ENCODE measurements around the gene PRODH2. TPM values are rescaled to one million over a fixed set of nuclear protein-coding genes. Genes with fewer than 3 reads are reported as not detected.

The PRODH2 gene
- total RNA-seq, 1 experiment from 2014 or later, result not detected

DNA sequence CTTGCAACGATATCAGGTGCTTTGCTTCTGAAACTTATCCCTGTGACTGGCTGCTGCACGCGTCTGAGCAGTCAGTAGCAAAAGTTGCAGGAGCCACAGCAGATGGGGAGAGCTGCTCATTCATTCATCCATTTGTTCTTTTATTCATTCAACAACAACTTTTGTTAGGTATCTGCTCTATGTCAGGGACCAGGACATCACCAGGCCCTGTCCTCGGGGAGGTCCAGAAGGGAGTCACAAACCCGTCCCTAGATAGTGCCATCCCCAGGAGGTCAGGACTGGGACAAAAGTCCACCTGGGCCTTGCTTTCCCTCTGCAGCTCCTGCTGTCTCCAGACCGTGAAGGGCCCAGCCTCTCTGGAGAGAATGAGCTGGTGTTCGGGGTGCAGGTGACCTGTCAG, 34.7 kb downstream of the PRODH2 start:
- H3K4me2 ChIP-seq, result no peak overlapping the region
- H3F3A ChIP-seq (ENCODE audit: insufficient read depth, low read depth), result 0 out of 2 replicates have a peak, but pooled peaks cover 7% of the 10 kb centered on the region
- no peak overlapping the region for H3K4me3 ChIP-seq
- no peak overlapping the region for H3K27ac ChIP-seq
- no peaks in the 10 kb centered on the region for H4K20me1 ChIP-seq (ENCODE audit: insufficient read depth)
- H3K36me3 ChIP-seq (ENCODE audit: low read depth), result no peaks in the 10 kb centered on the region
- no peaks in the 10 kb centered on the region for H3K27me3 ChIP-seq (ENCODE audit: insufficient read depth, low read depth)
- no peaks in the 10 kb centered on the region for H3K9me3 ChIP-seq (ENCODE audit: insufficient read depth, low read depth)
- intact Hi-C loops (cut with micrococcal nuclease; ENCODE audit: unreplicated experiment), result no loop called here
- BruUV-seq (replicated peaks), result no TSS peak
- no peak for DNase-seq
- H3K4me1 ChIP-seq (replicated peaks; ENCODE audit: insufficient read depth), result no peaks in the 10 kb centered on the region
- POLR2A ChIA-PET (ENCODE audit: unreplicated experiment), result interaction anchor here (0.6 kb wide), 1 partner anchor 76 kb away, joined by 3 read pairs; no protein-coding TSS in a partner anchor
- H3K79me2 ChIP-seq (ENCODE audit: low read depth), result no peaks in the 10 kb centered on the region
- CTCF ChIA-PET, result no interaction called here
- TF ChIP-seq CTCF (conservative IDR thresholded peaks at IDR 0.05), result no peak
- TF ChIP-seq EZH2 (IDR thresholded peaks at IDR 0.05; ENCODE audit: low read depth), result no peak
- no peaks in the 10 kb centered on the region for H3K9me2 ChIP-seq (ENCODE audit: insufficient read depth)
- no peak overlapping the region for H2AFZ ChIP-seq

DNA sequence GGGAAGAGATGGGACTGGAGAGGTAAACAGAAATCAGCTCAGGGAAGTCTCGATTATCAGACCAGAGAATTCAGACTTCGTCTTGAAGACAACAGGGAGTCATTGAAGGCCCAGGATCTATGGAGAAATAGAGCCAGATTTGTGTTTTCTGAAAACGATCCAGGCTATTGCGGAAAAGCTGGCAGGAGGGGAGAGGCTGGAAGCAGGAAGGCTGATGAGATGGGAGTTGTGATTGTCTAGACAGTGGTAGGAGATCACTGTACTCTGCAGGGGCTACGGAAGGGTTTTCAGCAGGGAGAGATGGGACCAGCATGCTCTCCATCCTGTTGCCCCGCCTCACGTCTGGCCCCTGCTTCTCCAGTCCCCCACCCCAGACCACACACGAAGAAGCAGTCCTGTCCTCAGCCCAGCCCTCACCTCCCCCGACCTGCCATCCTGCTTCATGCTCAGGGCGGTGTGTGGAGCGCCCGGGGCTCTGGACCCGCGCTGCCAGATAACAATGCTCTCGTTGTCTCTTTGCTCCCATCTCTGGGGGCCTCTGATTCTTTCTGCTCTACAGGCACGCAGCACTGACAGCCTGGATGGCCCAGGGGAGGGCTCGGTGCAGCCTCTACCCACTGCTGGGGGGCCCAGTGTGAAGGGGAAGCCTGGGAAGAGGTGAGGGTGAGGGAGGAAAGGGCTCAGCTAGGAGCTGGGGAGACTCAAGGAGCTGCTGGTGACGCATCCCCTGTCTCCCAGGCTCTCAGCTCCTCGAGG, 35.4 kb downstream of the PRODH2 start:
- no peaks in the 10 kb centered on the region for H4K20me1 ChIP-seq (ENCODE audit: insufficient read depth)
- no peaks in the 10 kb centered on the region for H3K9me2 ChIP-seq (ENCODE audit: insufficient read depth)
- H3K27me3 ChIP-seq (ENCODE audit: insufficient read depth, low read depth), result no peaks in the 10 kb centered on the region
- peaks cover 9% of the 10 kb centered on the region; the same call in 1 of the 2 replicates for H3F3A ChIP-seq (ENCODE audit: insufficient read depth, low read depth)
- H2AFZ ChIP-seq, result no peak overlapping the region
- no peak overlapping the region for H3K4me2 ChIP-seq
- H3K79me2 ChIP-seq (ENCODE audit: low read depth), result no peaks in the 10 kb centered on the region
- intact Hi-C loops (cut with micrococcal nuclease; ENCODE audit: unreplicated experiment), result no loop called here
- H3K27ac ChIP-seq, result no peak overlapping the region
- TF ChIP-seq EZH2 (IDR thresholded peaks at IDR 0.05; ENCODE audit: low read depth) (no peak), CTCF (conservative IDR thresholded peaks at IDR 0.05) (no peak)
- no peaks in the 10 kb centered on the region for H3K9me3 ChIP-seq (ENCODE audit: insufficient read depth, low read depth)
- CTCF ChIA-PET, result no interaction called here
- DNase-seq, result no peak
- no TSS peak for BruUV-seq (replicated peaks)
- H3K4me1 ChIP-seq (replicated peaks; ENCODE audit: insufficient read depth), result no peaks in the 10 kb centered on the region
- H3K36me3 ChIP-seq (ENCODE audit: low read depth), result no peaks in the 10 kb centered on the region
- H3K4me3 ChIP-seq, result no peak overlapping the region
- POLR2A ChIA-PET (ENCODE audit: unreplicated experiment), result interaction anchor here (0.6 kb wide), 1 partner anchor 43 kb away, joined by 3 read pairs; no protein-coding TSS in a partner anchor

DNA sequence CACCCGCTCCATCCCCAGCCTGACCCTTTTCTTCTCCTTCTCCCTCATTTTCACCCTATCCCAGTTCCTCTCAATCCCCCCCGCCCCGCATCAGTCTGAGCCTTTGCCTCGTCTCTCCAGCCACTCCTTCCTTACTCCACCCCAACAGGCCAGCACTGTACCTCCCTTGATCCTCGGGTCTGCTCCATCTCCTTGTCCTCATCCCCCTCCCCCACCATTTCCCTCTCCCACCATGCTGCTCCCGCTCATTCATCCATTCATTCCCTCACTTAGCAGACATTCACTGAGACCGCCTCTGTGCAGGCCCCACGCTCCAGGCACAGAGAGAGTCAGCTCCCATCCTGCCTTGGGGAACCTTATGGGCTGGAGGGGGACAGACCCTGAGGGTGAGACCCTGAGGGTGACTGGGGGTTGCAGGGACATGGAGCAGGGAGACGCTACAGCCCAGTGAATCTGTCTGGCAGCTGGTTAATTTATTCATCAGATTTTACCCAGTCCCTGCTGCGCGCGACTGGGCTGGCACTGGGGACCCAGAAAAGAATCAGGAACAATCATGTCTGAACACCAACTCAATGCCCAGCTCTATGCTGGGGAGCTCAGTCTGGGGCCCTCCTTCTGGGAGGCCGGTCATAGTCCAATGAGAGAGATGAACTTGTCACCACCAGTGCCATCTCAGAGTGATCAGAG, 36.4 kb downstream of the PRODH2 start:
- H4K20me1 ChIP-seq (ENCODE audit: insufficient read depth), result no peaks in the 10 kb centered on the region
- DNase-seq, result no peak
- no peaks in the 10 kb centered on the region for H3K36me3 ChIP-seq (ENCODE audit: low read depth)
- POLR2A ChIA-PET (ENCODE audit: unreplicated experiment), result no interaction called here
- H3K79me2 ChIP-seq (ENCODE audit: low read depth), result no peaks in the 10 kb centered on the region
- TSS peak; percentile 17 for BruUV-seq (replicated peaks)
- TF ChIP-seq CTCF (conservative IDR thresholded peaks at IDR 0.05) (no peak), EZH2 (IDR thresholded peaks at IDR 0.05; ENCODE audit: low read depth) (no peak)
- H3K9me2 ChIP-seq (ENCODE audit: insufficient read depth), result no peaks in the 10 kb centered on the region
- H3K27me3 ChIP-seq (ENCODE audit: insufficient read depth, low read depth), result no peaks in the 10 kb centered on the region
- intact Hi-C loops (cut with micrococcal nuclease; ENCODE audit: unreplicated experiment), result no loop called here
- peak overlapping the region; percentile 35 for H3K4me2 ChIP-seq
- no peak overlapping the region for H3K27ac ChIP-seq
- H3K9me3 ChIP-seq (ENCODE audit: insufficient read depth, low read depth), result no peaks in the 10 kb centered on the region
- H3K4me1 ChIP-seq (replicated peaks; ENCODE audit: insufficient read depth), result no peaks in the 10 kb centered on the region
- peak overlapping the region; percentile 57; the same call in 1 of the 2 replicates for H3K4me3 ChIP-seq
- H2AFZ ChIP-seq, result no peak overlapping the region
- CTCF ChIA-PET, result no interaction called here
- H3F3A ChIP-seq (ENCODE audit: insufficient read depth, low read depth), result peaks cover 12% of the 10 kb centered on the region; the same call in 1 of the 2 replicates
